DND-41 (cell line): ENCODE data around the gene SPRTN.

Source experiments
- ATAC-seq: fragments of 200-7000 bp; cut with Tn5 transposase; 3 replicates; pipeline ENCODE4 v1.9.1; 2021; ENCODE audit warnings: low read depth; ENCODE audit not compliant: insufficient read depth
- DNase-seq: peaks from one replicate; pipeline ENCODE4 v3.0.0-alpha.2; 2020
- H2AFZ ChIP-seq: 2 replicates; pipeline ENCODE4 v1.6.0; 2012; ENCODE audit warnings: low read depth, low read length
- H3K27ac ChIP-seq: 2 replicates; pipeline ENCODE4 v1.5.1; 2012; ENCODE audit warnings: low read length, inconsistent platforms
- H3K27me3 ChIP-seq: fragments of 200-600 bp; sonication (generic); 2 replicates; pipeline ENCODE4 v1.6.0; 2012; ENCODE audit warnings: low read length, mild to moderate bottlenecking, inconsistent platforms; ENCODE audit not compliant: insufficient read depth, poor library complexity
- H3K36me3 ChIP-seq: 2 replicates; pipeline ENCODE4 v1.5.1; 2012; ENCODE audit warnings: low read length, inconsistent platforms; ENCODE audit not compliant: insufficient read depth
- H3K4me1 ChIP-seq: 2 replicates; pipeline ENCODE4 v1.5.1; 2012; ENCODE audit warnings: mild to moderate bottlenecking, low read length; ENCODE audit not compliant: insufficient read depth
- H3K4me2 ChIP-seq: 2 replicates; pipeline ENCODE4 v1.6.0; 2012; ENCODE audit warnings: mild to moderate bottlenecking, moderate library complexity, low read length, inconsistent platforms; ENCODE audit not compliant: insufficient read depth
- H3K4me3 ChIP-seq, 2 experiments: fragments of 200-600 bp in 1 of 2; shearing (Covaris generic) in 1 of 2; 2 replicates each; pipeline ENCODE4 v1.5.1; 2012 to 2016; ENCODE audit warnings: inconsistent platforms in 2 of 2, low read length in 2 of 2, mild to moderate bottlenecking in 2 of 2, low read depth in 1 of 2, moderate library complexity in 1 of 2
- H3K79me2 ChIP-seq: 2 replicates; pipeline ENCODE4 v1.6.0; 2012; ENCODE audit warnings: low read length, inconsistent platforms; ENCODE audit not compliant: insufficient read depth
- H3K9ac ChIP-seq: 2 replicates; pipeline ENCODE4 v1.6.0; 2012; ENCODE audit warnings: low read depth, mild to moderate bottlenecking, inconsistent platforms, low read length, moderate library complexity
- H3K9me3 ChIP-seq: 2 replicates; pipeline ENCODE4 v1.5.1; 2012; ENCODE audit warnings: low read length, moderate library complexity, mild to moderate bottlenecking, inconsistent platforms; ENCODE audit not compliant: insufficient read depth, severe bottlenecking
- H4K20me1 ChIP-seq: 2 replicates; pipeline ENCODE4 v1.6.0; 2012; ENCODE audit warnings: low read length; ENCODE audit not compliant: insufficient read depth
- EZH2 ChIP-seq: IDR thresholded peaks from 3 replicates; pipeline ENCODE4 v1.6.1; 2012; ENCODE audit warnings: borderline replicate concordance, low read depth, mild to moderate bottlenecking, moderate library complexity, low read length, inconsistent platforms; ENCODE audit not compliant: severe bottlenecking
- TF ChIP-seq, protein P1 (sequence below): IDR thresholded peaks from 2 replicates; pipeline ENCODE4 v1.5.1; 2012; ENCODE audit warnings: borderline replicate concordance, low read length, moderate library complexity, mild to moderate bottlenecking; ENCODE audit not compliant: poor library complexity, severe bottlenecking; ENCODE audit errors: extremely low read depth

Gene SPRTN

DNA sequence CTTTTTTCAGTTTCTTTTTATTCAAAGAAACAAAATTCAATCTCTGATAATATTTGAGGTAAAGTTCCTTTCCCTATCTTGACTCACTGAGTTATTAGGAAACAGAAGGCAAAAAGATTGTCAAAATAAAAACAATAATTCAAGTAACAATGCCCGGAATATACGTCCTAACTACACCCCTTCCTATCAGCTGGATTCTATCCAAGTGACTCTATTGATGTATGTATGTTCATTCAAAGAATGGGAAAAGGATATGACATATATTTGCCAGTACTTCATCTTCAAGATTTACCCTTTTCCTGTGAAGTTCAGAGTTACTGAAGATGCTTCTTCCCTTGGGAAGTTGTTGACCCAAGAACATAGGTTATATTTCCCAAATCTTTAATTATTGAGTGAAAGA is 13.7 kb downstream of the SPRTN start:
- H3K27ac ChIP-seq, result no peak overlapping the region

DNA sequence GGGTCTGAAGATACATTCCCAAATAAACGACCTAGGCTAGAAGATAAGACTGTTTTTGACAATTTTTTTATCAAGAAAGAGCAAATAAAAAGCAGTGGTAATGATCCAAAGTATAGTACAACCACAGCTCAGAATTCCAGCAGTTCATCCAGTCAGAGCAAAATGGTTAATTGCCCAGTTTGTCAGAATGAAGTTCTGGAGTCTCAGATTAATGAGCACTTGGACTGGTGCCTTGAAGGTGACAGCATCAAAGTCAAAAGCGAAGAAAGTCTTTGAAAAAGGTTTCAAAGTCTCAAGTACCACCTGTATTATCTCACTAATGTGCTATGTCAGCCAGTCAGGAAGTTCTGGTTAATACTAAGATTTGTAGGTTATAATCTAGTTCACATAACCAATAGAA is 15.0 kb downstream of the SPRTN start:
- Histone ChIP-seq H3K9ac (no peak overlapping the region), H3K79me2 (peaks cover 2% of the 10 kb centered on the region; the same call in 1 of the 2 replicates), H3K36me3 (peaks cover 47% of the 10 kb centered on the region), H3K27me3 (no peaks in the 10 kb centered on the region), H3K4me2 (no peak overlapping the region), H3K4me1 (no peaks in the 10 kb centered on the region), H4K20me1 (no peaks in the 10 kb centered on the region; the same call in 1 of the 2 replicates), H3K4me3 (no peak overlapping the region), H2AFZ (no peak overlapping the region), H3K9me3 (no peaks in the 10 kb centered on the region), H3K27ac (no peak overlapping the region)
- no peak for ATAC-seq
- DNase-seq, result no peak
- TF ChIP-seq, protein P1, sequence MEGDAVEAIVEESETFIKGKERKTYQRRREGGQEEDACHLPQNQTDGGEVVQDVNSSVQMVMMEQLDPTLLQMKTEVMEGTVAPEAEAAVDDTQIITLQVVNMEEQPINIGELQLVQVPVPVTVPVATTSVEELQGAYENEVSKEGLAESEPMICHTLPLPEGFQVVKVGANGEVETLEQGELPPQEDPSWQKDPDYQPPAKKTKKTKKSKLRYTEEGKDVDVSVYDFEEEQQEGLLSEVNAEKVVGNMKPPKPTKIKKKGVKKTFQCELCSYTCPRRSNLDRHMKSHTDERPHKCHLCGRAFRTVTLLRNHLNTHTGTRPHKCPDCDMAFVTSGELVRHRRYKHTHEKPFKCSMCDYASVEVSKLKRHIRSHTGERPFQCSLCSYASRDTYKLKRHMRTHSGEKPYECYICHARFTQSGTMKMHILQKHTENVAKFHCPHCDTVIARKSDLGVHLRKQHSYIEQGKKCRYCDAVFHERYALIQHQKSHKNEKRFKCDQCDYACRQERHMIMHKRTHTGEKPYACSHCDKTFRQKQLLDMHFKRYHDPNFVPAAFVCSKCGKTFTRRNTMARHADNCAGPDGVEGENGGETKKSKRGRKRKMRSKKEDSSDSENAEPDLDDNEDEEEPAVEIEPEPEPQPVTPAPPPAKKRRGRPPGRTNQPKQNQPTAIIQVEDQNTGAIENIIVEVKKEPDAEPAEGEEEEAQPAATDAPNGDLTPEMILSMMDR, result no peak
- TF ChIP-seq EZH2, result no peak

More for the DNA sequence above, 13.7 kb downstream of the SPRTN start:
- H3K27me3 ChIP-seq, result no peaks in the 10 kb centered on the region
- no peaks in the 10 kb centered on the region for H3K9me3 ChIP-seq
- no peak for ATAC-seq
- no peak overlapping the region for H2AFZ ChIP-seq
- no peak overlapping the region for H3K9ac ChIP-seq
- H3K4me2 ChIP-seq, result no peak overlapping the region
- no peak for DNase-seq
- TF ChIP-seq, protein P1, result no peak
- no peak for TF ChIP-seq EZH2
- H3K36me3 ChIP-seq, result peaks cover 59% of the 10 kb centered on the region
- H3K4me1 ChIP-seq, result no peaks in the 10 kb centered on the region
- H3K4me3 ChIP-seq, result no peak overlapping the region
- peaks cover 2% of the 10 kb centered on the region; the same call in 1 of the 2 replicates for H3K79me2 ChIP-seq
- H4K20me1 ChIP-seq, result no peaks in the 10 kb centered on the region; the same call in 1 of the 2 replicates

DNA sequence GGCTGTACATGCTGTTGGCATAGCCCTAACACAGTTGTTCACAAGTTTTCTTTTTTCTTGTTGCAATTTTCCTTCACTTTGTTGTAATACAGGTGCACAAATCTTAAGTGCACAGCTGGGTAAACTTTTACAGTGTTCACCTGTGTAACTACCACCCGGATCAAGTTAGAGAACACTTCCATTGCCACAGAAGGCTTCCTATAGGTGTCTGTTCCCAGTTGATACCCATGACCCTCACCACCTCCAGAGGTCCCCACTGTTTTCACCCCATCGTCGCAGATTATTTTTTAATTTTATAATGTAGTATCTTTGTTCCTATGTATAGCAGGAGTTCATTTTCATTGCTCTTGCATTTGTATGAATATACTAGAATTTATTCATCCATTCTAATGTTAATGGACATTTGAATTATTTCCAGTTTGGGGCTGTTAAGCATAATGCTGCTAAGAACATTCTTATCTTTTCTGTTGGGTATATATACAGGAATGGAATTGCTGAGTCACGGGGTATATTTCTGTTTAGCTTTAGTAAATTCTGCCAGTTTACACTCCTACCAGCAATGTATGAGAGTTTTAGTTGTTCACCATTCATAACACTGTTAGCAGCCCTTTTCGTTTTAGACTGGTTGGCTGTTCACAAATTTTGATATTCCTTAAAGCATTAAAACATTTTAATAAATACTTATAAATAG is 16.4 kb downstream of the SPRTN start:
- Histone ChIP-seq H4K20me1 (no peaks in the 10 kb centered on the region), H3K27ac (no peak overlapping the region), H3K4me2 (no peak overlapping the region), H3K4me3 (no peak overlapping the region), H3K36me3 (peaks cover 37% of the 10 kb centered on the region), H3K9me3 (no peaks in the 10 kb centered on the region), H2AFZ (no peak overlapping the region), H3K4me1 (no peaks in the 10 kb centered on the region), H3K9ac (no peak overlapping the region), H3K79me2 (no peaks in the 10 kb centered on the region), H3K27me3 (no peaks in the 10 kb centered on the region)
- no peak for TF ChIP-seq EZH2
- TF ChIP-seq, protein P1, result no peak
- no peak for ATAC-seq
- DNase-seq, result no peak
